HepG2 (cell line): Measurements from ENCODE around the gene TMEM187. TPM values are rescaled to one million over a fixed set of nuclear protein-coding genes. Genes with fewer than 3 reads are reported as not detected.

ENCODE experiments used
- AKAP8 ChIP-seq: sonication (generic); formaldehyde crosslinking; IDR thresholded peaks from 2 replicates; pipeline ENCODE4 v1.5.1; 2020; ENCODE audit warnings: mild to moderate bottlenecking, missing genetic modification reagents
- ARNT ChIP-seq: fragments of 450-650 bp; IDR thresholded peaks from 2 replicates; pipeline ENCODE4 v1.6.1; 2017
- KMT2B ChIP-seq: IDR thresholded peaks from 2 replicates; pipeline ENCODE4 v1.6.1; 2016; ENCODE audit warnings: missing genetic modification reagents, missing compliant biosample characterization
- PHF8 ChIP-seq: sonication (generic); formaldehyde crosslinking; IDR thresholded peaks from 2 replicates; pipeline ENCODE4 v1.5.0; 2020; ENCODE audit warnings: missing genetic modification reagents
- RBAK ChIP-seq: sonication (generic); formaldehyde crosslinking; IDR thresholded peaks from 2 replicates; pipeline ENCODE4 v1.5.1; 2020; ENCODE audit warnings: mild to moderate bottlenecking, missing genetic modification reagents
- TBX2 ChIP-seq: sonication (generic); formaldehyde crosslinking; IDR thresholded peaks from 2 replicates; pipeline ENCODE4 v1.5.0; 2020; ENCODE audit warnings: missing genetic modification reagents, mild to moderate bottlenecking, borderline replicate concordance
- ZNF101 ChIP-seq: sonication (generic); formaldehyde crosslinking; IDR thresholded peaks from 2 replicates; pipeline ENCODE4 v1.4.0; 2020; ENCODE audit warnings: mild to moderate bottlenecking, low read depth, missing genetic modification reagents, borderline replicate concordance
- ZNF263 ChIP-seq: sonication (generic); formaldehyde crosslinking; IDR thresholded peaks from 2 replicates; pipeline ENCODE4 v1.4.0; 2020; ENCODE audit warnings: missing genetic modification reagents
- polyA plus RNA-seq, 8 experiments: library from polyadenylated mRNA; depleted of rRNA in 3 of 8; stranded (reverse) in 7 of 8; unstranded in 1 of 8; fragments of >200 nt; fragmentation: Illumina TruSeq in 4 of 8; extraction: Trizol in 4 of 8; gene quantifications; 2 replicates each; pipeline versions ENCODE4 v1.2.1 to v1.2.3, GENCODE V29; 2011 to 2016; ENCODE audit warnings: low read depth in 4 of 8, missing spikeins in 1 of 8, mixed read lengths in 1 of 8; ENCODE audit not compliant: insufficient read depth in 1 of 8
- total RNA-seq, 5 experiments: library from RNA; depleted of rRNA; stranded (reverse); fragments of >200 nt; fragmentation: Illumina TruSeq; extraction: Trizol; gene quantifications; 2 replicates each; pipeline ENCODE4 v1.2.3, GENCODE V29; 2016; ENCODE audit warnings: low read depth in 1 of 5
- TF ChIP-seq, protein P1 (sequence below): sonication (generic); formaldehyde crosslinking; IDR thresholded peaks from 2 replicates; pipeline ENCODE4 v1.4.0; 2020; ENCODE audit warnings: missing genetic modification reagents, borderline replicate concordance
- TF ChIP-seq, protein P2 (sequence below): sonication (generic); formaldehyde crosslinking; IDR thresholded peaks from 2 replicates; pipeline ENCODE4 v1.5.0; 2020; ENCODE audit warnings: missing genetic modification reagents
- TF ChIP-seq, protein P3 (sequence below): IDR thresholded peaks from 2 replicates; pipeline ENCODE4 v1.6.1; 2012; ENCODE audit warnings: low read length, improper control_type of control experiment
- TF ChIP-seq, protein P4 (sequence below): sonication (generic); formaldehyde crosslinking; conservative IDR thresholded peaks from 2 replicates; pipeline ENCODE4 v1.8.1; 2023; ENCODE audit warnings: missing genetic modification reagents
- TF ChIP-seq, protein P5 (sequence below): IDR thresholded peaks from 2 replicates; pipeline ENCODE4 v1.6.1; 2016; ENCODE audit warnings: mild to moderate bottlenecking, missing biosample characterization, missing genetic modification reagents
- TF ChIP-seq, protein P6 (sequence below): sonication (generic); formaldehyde crosslinking; IDR thresholded peaks from 2 replicates; pipeline ENCODE4 v1.5.0; 2020; ENCODE audit warnings: mild to moderate bottlenecking, missing genetic modification reagents, borderline replicate concordance

Gene TMEM187
- total and polyA plus RNA-seq, 2 of the 13 experiments (the other 11 are each of a cell fraction or from before 2014, with no cell fraction given) = 2.2 to 6.2 TPM

DNA sequence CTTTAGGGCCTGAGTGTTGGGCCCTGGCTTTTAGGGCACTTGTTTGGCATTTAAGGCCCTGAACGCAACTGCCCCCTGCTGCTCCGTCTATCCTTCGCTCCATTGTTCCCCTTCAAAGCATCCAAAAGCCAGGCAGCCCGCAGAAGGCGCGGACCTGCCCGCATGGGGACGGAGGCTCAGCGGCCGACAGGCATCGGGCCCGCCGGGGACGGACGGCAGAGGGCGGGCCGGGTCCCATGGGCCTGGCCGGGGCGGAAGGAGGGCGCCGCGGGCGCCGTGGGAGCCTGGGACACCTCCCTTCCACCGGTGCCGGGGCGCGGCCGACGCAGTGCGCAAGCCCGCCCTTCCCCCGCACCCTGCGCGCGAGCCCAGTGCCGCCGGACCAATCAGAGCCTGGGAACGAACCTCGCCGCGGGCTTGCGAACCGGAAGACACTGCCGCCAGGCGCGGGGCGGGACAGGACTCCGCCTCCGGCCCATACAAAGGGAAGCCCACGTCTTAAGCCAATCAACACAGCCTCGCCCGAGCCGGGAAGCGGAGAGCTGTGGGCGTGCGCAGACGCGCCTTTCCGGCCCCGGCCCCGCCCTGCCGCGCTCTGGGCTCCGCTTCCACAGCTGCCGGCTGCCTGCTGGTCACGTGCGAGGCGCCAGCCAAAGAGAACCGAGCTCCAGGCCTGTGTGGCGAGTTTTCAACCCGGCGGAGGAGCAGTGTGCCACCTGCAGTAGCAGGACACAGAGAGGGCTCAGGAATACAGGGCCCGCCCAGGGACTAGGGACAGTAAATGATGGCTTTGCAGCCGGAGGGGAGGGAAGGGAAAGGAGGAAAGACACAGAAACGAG, 44.4 kb upstream of the TMEM187 start (continued):
- TF ChIP-seq, protein P1, sequence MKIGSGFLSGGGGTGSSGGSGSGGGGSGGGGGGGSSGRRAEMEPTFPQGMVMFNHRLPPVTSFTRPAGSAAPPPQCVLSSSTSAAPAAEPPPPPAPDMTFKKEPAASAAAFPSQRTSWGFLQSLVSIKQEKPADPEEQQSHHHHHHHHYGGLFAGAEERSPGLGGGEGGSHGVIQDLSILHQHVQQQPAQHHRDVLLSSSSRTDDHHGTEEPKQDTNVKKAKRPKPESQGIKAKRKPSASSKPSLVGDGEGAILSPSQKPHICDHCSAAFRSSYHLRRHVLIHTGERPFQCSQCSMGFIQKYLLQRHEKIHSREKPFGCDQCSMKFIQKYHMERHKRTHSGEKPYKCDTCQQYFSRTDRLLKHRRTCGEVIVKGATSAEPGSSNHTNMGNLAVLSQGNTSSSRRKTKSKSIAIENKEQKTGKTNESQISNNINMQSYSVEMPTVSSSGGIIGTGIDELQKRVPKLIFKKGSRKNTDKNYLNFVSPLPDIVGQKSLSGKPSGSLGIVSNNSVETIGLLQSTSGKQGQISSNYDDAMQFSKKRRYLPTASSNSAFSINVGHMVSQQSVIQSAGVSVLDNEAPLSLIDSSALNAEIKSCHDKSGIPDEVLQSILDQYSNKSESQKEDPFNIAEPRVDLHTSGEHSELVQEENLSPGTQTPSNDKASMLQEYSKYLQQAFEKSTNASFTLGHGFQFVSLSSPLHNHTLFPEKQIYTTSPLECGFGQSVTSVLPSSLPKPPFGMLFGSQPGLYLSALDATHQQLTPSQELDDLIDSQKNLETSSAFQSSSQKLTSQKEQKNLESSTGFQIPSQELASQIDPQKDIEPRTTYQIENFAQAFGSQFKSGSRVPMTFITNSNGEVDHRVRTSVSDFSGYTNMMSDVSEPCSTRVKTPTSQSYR = peak; percentile 75; the same call in 1 of the 2 replicates
- peak; percentile 81; the same call in 1 of the 2 replicates for TF ChIP-seq AKAP8
- TF ChIP-seq ZNF263 (CRISPR knock-in tag) = no peak
- TF ChIP-seq, protein P2, sequence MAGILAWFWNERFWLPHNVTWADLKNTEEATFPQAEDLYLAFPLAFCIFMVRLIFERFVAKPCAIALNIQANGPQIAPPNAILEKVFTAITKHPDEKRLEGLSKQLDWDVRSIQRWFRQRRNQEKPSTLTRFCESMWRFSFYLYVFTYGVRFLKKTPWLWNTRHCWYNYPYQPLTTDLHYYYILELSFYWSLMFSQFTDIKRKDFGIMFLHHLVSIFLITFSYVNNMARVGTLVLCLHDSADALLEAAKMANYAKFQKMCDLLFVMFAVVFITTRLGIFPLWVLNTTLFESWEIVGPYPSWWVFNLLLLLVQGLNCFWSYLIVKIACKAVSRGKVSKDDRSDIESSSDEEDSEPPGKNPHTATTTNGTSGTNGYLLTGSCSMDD (CRISPR knock-in tag) = no peak
- TF ChIP-seq RBAK (CRISPR knock-in tag) = no peak
- peak; percentile 63; the same call in 1 of the 2 replicates for TF ChIP-seq PHF8 (CRISPR knock-in tag)
- TF ChIP-seq, protein P3, sequence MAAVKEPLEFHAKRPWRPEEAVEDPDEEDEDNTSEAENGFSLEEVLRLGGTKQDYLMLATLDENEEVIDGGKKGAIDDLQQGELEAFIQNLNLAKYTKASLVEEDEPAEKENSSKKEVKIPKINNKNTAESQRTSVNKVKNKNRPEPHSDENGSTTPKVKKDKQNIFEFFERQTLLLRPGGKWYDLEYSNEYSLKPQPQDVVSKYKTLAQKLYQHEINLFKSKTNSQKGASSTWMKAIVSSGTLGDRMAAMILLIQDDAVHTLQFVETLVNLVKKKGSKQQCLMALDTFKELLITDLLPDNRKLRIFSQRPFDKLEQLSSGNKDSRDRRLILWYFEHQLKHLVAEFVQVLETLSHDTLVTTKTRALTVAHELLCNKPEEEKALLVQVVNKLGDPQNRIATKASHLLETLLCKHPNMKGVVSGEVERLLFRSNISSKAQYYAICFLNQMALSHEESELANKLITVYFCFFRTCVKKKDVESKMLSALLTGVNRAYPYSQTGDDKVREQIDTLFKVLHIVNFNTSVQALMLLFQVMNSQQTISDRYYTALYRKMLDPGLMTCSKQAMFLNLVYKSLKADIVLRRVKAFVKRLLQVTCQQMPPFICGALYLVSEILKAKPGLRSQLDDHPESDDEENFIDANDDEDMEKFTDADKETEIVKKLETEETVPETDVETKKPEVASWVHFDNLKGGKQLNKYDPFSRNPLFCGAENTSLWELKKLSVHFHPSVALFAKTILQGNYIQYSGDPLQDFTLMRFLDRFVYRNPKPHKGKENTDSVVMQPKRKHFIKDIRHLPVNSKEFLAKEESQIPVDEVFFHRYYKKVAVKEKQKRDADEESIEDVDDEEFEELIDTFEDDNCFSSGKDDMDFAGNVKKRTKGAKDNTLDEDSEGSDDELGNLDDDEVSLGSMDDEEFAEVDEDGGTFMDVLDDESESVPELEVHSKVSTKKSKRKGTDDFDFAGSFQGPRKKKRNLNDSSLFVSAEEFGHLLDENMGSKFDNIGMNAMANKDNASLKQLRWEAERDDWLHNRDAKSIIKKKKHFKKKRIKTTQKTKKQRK = no peak
- TF ChIP-seq, protein P4, sequence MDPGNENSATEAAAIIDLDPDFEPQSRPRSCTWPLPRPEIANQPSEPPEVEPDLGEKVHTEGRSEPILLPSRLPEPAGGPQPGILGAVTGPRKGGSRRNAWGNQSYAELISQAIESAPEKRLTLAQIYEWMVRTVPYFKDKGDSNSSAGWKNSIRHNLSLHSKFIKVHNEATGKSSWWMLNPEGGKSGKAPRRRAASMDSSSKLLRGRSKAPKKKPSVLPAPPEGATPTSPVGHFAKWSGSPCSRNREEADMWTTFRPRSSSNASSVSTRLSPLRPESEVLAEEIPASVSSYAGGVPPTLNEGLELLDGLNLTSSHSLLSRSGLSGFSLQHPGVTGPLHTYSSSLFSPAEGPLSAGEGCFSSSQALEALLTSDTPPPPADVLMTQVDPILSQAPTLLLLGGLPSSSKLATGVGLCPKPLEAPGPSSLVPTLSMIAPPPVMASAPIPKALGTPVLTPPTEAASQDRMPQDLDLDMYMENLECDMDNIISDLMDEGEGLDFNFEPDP (CRISPR knock-in tag) = no peak
- TF ChIP-seq KMT2B = 0 out of 2 replicates have a peak, but pooled peaks have one; percentile 29
- TF ChIP-seq, protein P5, sequence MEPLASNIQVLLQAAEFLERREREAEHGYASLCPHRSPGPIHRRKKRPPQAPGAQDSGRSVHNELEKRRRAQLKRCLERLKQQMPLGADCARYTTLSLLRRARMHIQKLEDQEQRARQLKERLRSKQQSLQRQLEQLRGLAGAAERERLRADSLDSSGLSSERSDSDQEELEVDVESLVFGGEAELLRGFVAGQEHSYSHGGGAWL (CRISPR knock-in tag) = no peak
- no peak for TF ChIP-seq ZNF101 (CRISPR knock-in tag)
- peak; percentile 46; the same call in 1 of the 2 replicates for TF ChIP-seq TBX2 (CRISPR knock-in tag)
- TF ChIP-seq, protein P6, sequence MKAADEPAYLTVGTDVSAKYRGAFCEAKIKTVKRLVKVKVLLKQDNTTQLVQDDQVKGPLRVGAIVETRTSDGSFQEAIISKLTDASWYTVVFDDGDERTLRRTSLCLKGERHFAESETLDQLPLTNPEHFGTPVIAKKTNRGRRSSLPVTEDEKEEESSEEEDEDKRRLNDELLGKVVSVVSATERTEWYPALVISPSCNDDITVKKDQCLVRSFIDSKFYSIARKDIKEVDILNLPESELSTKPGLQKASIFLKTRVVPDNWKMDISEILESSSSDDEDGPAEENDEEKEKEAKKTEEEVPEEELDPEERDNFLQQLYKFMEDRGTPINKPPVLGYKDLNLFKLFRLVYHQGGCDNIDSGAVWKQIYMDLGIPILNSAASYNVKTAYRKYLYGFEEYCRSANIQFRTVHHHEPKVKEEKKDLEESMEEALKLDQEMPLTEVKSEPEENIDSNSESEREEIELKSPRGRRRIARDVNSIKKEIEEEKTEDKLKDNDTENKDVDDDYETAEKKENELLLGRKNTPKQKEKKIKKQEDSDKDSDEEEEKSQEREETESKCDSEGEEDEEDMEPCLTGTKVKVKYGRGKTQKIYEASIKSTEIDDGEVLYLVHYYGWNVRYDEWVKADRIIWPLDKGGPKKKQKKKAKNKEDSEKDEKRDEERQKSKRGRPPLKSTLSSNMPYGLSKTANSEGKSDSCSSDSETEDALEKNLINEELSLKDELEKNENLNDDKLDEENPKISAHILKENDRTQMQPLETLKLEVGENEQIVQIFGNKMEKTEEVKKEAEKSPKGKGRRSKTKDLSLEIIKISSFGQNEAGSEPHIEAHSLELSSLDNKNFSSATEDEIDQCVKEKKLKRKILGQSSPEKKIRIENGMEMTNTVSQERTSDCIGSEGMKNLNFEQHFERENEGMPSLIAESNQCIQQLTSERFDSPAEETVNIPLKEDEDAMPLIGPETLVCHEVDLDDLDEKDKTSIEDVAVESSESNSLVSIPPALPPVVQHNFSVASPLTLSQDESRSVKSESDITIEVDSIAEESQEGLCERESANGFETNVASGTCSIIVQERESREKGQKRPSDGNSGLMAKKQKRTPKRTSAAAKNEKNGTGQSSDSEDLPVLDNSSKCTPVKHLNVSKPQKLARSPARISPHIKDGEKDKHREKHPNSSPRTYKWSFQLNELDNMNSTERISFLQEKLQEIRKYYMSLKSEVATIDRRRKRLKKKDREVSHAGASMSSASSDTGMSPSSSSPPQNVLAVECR (CRISPR knock-in tag) = peak; percentile 75; the same call in 1 of the 2 replicates
- no peak for TF ChIP-seq ARNT
